Measurements from ENCODE around the gene MATN4.

The MATN4 gene

DNA sequence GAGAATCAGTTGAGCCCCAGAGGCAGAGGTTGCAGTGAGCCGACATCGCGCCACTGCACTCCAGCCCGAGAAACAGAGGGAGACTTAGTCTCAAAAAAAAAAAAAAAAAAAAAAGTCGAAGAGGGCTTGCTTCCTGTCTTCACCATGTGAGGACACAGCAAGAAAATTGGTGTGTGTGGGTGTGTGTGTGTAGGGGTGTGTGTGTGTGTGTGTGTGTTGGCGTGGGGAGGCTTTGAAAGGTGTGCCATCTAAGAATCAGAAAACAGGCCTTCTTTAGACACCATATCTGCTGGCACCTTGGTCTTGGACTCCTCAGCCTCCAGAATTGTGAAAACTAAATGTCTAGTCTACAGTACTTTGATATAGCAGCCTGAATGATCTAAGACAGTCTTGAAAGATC is 8.3 kb downstream of the MATN4 start:
- H2AFZ ChIP-seq (ENCODE audit: low read depth, low read length) = no peak overlapping the region
- H3K79me2 ChIP-seq (ENCODE audit: insufficient read depth, low read length) = no peaks in the 10 kb centered on the region
- DNase-seq (no peak), ATAC-seq (ENCODE audit: insufficient read depth, low read depth) (no peak)
- H3K9me3 ChIP-seq (ENCODE audit: insufficient read depth, low read length, severe bottlenecking) = no peaks in the 10 kb centered on the region
- no peaks in the 10 kb centered on the region for H3K27me3 ChIP-seq (ENCODE audit: insufficient read depth, low read length, poor library complexity)
- H3K4me3 ChIP-seq (ENCODE audit: low read depth in 1 of 2, low read length in 2 of 2) = no peak overlapping the region
- H3K4me2 ChIP-seq (ENCODE audit: insufficient read depth, low read length) = no peak overlapping the region
- no peaks in the 10 kb centered on the region for H3K4me1 ChIP-seq (ENCODE audit: insufficient read depth, low read length)
- H3K27ac ChIP-seq (ENCODE audit: low read length) = no peak overlapping the region
- H4K20me1 ChIP-seq (ENCODE audit: insufficient read depth, low read length) = no peaks in the 10 kb centered on the region
- TF ChIP-seq, protein P1, sequence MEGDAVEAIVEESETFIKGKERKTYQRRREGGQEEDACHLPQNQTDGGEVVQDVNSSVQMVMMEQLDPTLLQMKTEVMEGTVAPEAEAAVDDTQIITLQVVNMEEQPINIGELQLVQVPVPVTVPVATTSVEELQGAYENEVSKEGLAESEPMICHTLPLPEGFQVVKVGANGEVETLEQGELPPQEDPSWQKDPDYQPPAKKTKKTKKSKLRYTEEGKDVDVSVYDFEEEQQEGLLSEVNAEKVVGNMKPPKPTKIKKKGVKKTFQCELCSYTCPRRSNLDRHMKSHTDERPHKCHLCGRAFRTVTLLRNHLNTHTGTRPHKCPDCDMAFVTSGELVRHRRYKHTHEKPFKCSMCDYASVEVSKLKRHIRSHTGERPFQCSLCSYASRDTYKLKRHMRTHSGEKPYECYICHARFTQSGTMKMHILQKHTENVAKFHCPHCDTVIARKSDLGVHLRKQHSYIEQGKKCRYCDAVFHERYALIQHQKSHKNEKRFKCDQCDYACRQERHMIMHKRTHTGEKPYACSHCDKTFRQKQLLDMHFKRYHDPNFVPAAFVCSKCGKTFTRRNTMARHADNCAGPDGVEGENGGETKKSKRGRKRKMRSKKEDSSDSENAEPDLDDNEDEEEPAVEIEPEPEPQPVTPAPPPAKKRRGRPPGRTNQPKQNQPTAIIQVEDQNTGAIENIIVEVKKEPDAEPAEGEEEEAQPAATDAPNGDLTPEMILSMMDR (IDR thresholded peaks at IDR 0.05; ENCODE audit: borderline replicate concordance, extremely low read depth, low read length, poor library complexity, severe bottlenecking) = no peak
- no peak for TF ChIP-seq EZH2 (IDR thresholded peaks at IDR 0.05; ENCODE audit: borderline replicate concordance, low read depth, low read length, severe bottlenecking)
- no peaks in the 10 kb centered on the region for H3K36me3 ChIP-seq (ENCODE audit: insufficient read depth, low read length)
- H3K9ac ChIP-seq (ENCODE audit: low read depth, low read length) = no peak overlapping the region

DNA sequence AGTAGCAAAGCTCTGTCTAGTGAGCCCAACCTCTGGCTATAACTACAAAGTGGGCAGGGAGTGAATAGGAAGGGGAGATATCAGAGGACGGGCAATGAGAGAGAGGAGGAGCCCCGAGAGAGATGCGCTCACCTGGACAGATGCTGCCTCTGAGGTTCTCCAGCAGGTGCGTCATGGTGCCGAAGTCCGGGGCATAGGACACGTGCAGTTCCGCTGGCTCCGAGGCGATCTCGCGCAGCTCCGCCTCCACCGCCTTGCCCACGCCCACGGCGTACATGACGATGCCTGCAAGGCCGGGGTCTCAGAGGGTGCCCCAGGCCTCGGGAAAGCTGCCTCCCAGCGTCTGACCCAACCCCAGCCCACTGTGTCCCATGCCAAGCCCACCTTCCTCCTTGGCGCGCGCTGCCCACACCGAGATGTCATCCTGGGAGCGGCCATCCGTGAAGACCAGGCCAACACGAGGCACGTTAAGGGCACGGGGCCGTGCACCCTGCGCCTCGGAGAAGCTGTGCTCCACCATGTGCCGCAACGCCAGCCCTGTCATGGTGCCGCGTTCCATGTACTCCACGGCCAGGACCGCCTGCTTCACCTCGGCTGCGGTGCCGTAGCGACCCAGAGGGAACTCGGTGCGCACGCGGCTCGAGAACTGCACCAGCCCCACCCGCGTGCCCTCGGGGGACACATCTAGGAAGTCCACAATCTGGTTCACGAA is 10.2 kb downstream of the MATN4 start:
- no peak overlapping the region for H3K9ac ChIP-seq (ENCODE audit: low read depth, low read length)
- ATAC-seq (ENCODE audit: insufficient read depth, low read depth) (no peak), DNase-seq (no peak)
- H3K9me3 ChIP-seq (ENCODE audit: insufficient read depth, low read length, severe bottlenecking) = no peaks in the 10 kb centered on the region
- no peak overlapping the region for H3K4me2 ChIP-seq (ENCODE audit: insufficient read depth, low read length)
- no peaks in the 10 kb centered on the region for H3K4me1 ChIP-seq (ENCODE audit: insufficient read depth, low read length)
- H2AFZ ChIP-seq (ENCODE audit: low read depth, low read length) = no peak overlapping the region
- no peaks in the 10 kb centered on the region for H3K27me3 ChIP-seq (ENCODE audit: insufficient read depth, low read length, poor library complexity)
- no peaks in the 10 kb centered on the region for H4K20me1 ChIP-seq (ENCODE audit: insufficient read depth, low read length)
- TF ChIP-seq, protein P1 (IDR thresholded peaks at IDR 0.05; ENCODE audit: borderline replicate concordance, extremely low read depth, low read length, poor library complexity, severe bottlenecking) = no peak
- TF ChIP-seq EZH2 (IDR thresholded peaks at IDR 0.05; ENCODE audit: borderline replicate concordance, low read depth, low read length, severe bottlenecking) = no peak
- H3K36me3 ChIP-seq (ENCODE audit: insufficient read depth, low read length) = no peaks in the 10 kb centered on the region
- H3K4me3 ChIP-seq (ENCODE audit: low read depth in 1 of 2, low read length in 2 of 2) = no peak overlapping the region
- H3K27ac ChIP-seq (ENCODE audit: low read length) = no peak overlapping the region
- H3K79me2 ChIP-seq (ENCODE audit: insufficient read depth, low read length) = no peaks in the 10 kb centered on the region

- Histone ChIP-seq H3K4me2 (ENCODE audit: insufficient read depth, low read length) (no peak overlapping the region), H3K9me3 (ENCODE audit: insufficient read depth, low read length, severe bottlenecking) (no peaks in the 10 kb centered on the region), H3K27ac (ENCODE audit: low read length) (no peak overlapping the region), H3K36me3 (ENCODE audit: insufficient read depth, low read length) (no peaks in the 10 kb centered on the region), H3K27me3 (ENCODE audit: insufficient read depth, low read length, poor library complexity) (no peaks in the 10 kb centered on the region), H3K4me3 (ENCODE audit: low read depth in 1 of 2, low read length in 2 of 2) (no peak overlapping the region), H3K4me1 (ENCODE audit: insufficient read depth, low read length) (no peaks in the 10 kb centered on the region), H4K20me1 (ENCODE audit: insufficient read depth, low read length) (no peaks in the 10 kb centered on the region), H3K79me2 (ENCODE audit: insufficient read depth, low read length) (no peaks in the 10 kb centered on the region), H2AFZ (ENCODE audit: low read depth, low read length) (no peak overlapping the region), H3K9ac (ENCODE audit: low read depth, low read length) (no peak overlapping the region)
- DNase-seq = no peak
- ATAC-seq (ENCODE audit: insufficient read depth, low read depth) = no peak
- TF ChIP-seq, protein P1 (IDR thresholded peaks at IDR 0.05; ENCODE audit: borderline replicate concordance, extremely low read depth, low read length, poor library complexity, severe bottlenecking) = no peak
- no peak for TF ChIP-seq EZH2 (IDR thresholded peaks at IDR 0.05; ENCODE audit: borderline replicate concordance, low read depth, low read length, severe bottlenecking)
Observed at GRCh38 chr20:45294659-45295058, 13.4 kb downstream of the MATN4 start.
